ENCODE data around the gene HCN4. TPM values are rescaled to one million over a fixed set of nuclear protein-coding genes. Genes with fewer than 3 reads are reported as not detected.
A peak's percentile ranks its signal among the peaks of the same experiment; 100 is the strongest.
"Not testable (repeated sequence)": the region's sequence is repeated elsewhere in the genome, so short reads cannot be mapped to it uniquely, and the experiment has no call there.

HCN4 gene
- total RNA-seq, 1 donor from 2014 or later = 0.06 TPM

DNA sequence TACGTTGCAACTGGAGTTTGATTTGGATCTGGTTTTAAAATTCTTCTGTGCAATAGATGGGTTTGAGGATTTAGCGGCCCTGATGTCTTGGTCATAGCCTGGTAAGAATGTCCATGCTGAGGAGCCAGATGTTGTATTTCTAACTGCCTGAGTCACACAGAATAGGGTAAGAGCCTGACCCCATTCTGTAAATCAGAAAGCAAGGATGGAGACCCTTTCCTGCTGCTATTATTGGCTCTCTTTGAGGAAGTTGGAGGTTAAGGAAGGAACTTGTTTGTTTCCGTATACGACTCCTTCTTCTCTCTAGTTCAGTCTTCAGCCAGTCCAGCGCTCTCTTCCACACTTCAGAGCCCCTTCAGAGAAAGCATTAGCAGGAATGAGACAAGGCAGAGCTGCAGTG, 65.1 kb downstream of the HCN4 start:
- TF ChIP-seq, protein P1, sequence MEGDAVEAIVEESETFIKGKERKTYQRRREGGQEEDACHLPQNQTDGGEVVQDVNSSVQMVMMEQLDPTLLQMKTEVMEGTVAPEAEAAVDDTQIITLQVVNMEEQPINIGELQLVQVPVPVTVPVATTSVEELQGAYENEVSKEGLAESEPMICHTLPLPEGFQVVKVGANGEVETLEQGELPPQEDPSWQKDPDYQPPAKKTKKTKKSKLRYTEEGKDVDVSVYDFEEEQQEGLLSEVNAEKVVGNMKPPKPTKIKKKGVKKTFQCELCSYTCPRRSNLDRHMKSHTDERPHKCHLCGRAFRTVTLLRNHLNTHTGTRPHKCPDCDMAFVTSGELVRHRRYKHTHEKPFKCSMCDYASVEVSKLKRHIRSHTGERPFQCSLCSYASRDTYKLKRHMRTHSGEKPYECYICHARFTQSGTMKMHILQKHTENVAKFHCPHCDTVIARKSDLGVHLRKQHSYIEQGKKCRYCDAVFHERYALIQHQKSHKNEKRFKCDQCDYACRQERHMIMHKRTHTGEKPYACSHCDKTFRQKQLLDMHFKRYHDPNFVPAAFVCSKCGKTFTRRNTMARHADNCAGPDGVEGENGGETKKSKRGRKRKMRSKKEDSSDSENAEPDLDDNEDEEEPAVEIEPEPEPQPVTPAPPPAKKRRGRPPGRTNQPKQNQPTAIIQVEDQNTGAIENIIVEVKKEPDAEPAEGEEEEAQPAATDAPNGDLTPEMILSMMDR (IDR thresholded peaks at IDR 0.05) = no peak
- Histone ChIP-seq H3K4me1 (no peaks in the 10 kb centered on the region), H3K36me3 (peaks cover 27% of the 10 kb centered on the region), H3K4me3 (no peak overlapping the region), H3K9me3 (no peaks in the 10 kb centered on the region), H3K27ac (no peak overlapping the region), H3K27me3 (no peaks in the 10 kb centered on the region)
- DNase-seq = no peak
- intact Hi-C loops (cut with DNase I) = no loop called here
- no peak for ATAC-seq

- ATAC-seq; H3K27me3 ChIP-seq; intact Hi-C loops (cut with DNase I); H3K9me3 ChIP-seq; DNase-seq; H3K27ac ChIP-seq; H3K4me1 ChIP-seq; H3K4me3 ChIP-seq: not testable (repeated sequence)
- H3K36me3 ChIP-seq = peaks cover 29% of the 10 kb centered on the region
Measured at GRCh38 chr15:73300286-73300685, 68.5 kb downstream of the HCN4 start.

DNA sequence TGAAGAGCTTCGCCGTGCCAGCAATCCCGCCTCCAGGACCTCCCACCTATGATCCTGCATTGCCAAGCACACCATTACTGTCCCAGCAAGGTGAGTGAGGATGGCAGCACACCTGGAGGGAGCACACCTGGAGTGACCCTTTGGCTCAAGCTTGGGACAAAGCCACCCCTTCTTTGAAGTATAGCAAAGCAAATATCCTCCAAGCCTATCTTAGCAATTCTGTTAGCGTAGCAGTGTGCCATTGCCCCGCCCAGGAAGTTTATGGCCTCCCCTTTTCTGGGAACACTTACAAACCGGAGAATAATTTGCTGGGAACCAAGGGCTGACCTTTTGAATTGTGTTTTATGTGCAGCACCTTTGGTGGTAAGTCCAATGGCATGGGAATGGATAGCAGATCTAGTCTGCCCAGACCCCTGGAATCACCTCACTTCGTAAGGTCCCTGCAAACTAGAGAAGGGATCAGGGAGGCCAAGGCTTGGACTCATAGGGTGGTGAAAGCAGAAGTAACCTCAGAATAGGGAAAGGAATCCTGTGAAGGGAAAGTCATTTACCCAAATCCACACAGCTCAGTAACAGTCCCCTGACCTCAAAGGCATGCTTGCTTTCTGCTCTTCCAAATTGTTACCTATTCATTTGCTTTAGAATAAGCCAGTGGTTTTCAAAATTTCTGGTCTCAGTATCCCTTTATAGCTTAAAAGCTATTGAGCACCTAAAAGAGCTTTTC, 70.1 kb downstream of the HCN4 start:
- ATAC-seq (no peak), DNase-seq (no peak)
- intact Hi-C loops (cut with DNase I) = no loop called here
- H3K4me3 ChIP-seq = no peak overlapping the region
- no peaks in the 10 kb centered on the region for H3K27me3 ChIP-seq
- TF ChIP-seq, protein P1 (IDR thresholded peaks at IDR 0.05) = no peak
- no peaks in the 10 kb centered on the region for H3K4me1 ChIP-seq
- H3K36me3 ChIP-seq = peaks cover 24% of the 10 kb centered on the region
- no peak overlapping the region for H3K27ac ChIP-seq
- no peaks in the 10 kb centered on the region for H3K9me3 ChIP-seq

GRCh38 chr15:73296609-73297353, 72.0 kb downstream of the HCN4 start:
- Histone ChIP-seq H3K4me1 (no peaks in the 10 kb centered on the region), H3K4me3 (no peak overlapping the region), H3K27me3 (no peaks in the 10 kb centered on the region), H3K36me3 (peaks cover 24% of the 10 kb centered on the region), H3K9me3 (no peaks in the 10 kb centered on the region), H3K27ac (no peak overlapping the region)
- intact Hi-C loops (cut with DNase I) = no loop called here
- TF ChIP-seq, protein P1 (IDR thresholded peaks at IDR 0.05) = no peak
- no peak for ATAC-seq
- DNase-seq = no peak

GRCh38 chr15:73295630-73296286, 73.0 kb downstream of the HCN4 start:
- Histone ChIP-seq H3K9me3 (no peaks in the 10 kb centered on the region), H3K4me1 (no peaks in the 10 kb centered on the region), H3K27me3 (no peaks in the 10 kb centered on the region), H3K27ac (no peak overlapping the region), H3K36me3 (peaks cover 25% of the 10 kb centered on the region), H3K4me3 (no peak overlapping the region)
- ATAC-seq (peak; percentile 65), DNase-seq (no peak)
- intact Hi-C loops (cut with DNase I) = no loop called here
- TF ChIP-seq, protein P1 (IDR thresholded peaks at IDR 0.05) = no peak

DNA sequence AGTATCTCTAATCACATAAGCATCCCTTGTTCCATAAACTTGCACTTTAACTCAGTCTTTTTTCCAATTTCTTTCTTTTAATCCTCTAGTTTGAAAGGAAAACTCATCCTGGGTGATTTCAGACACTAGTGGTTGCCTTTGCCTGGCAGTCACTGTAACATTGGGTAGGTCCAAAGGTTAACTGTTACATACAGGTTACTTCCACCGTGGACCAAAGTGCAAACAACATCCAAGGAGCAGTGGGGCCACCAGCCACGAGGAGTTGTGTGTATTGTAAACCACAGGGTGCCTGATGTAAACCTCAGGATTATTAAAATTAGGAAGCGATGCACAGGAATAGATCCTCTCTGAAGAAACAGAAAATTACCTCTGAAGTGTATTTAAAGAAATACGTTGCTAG, 75.0 kb downstream of the HCN4 start:
- Histone ChIP-seq H3K4me1 (no peaks in the 10 kb centered on the region), H3K4me3 (no peak overlapping the region), H3K27me3 (no peaks in the 10 kb centered on the region), H3K36me3 (peaks cover 14% of the 10 kb centered on the region), H3K27ac (no peak overlapping the region), H3K9me3 (no peaks in the 10 kb centered on the region)
- TF ChIP-seq, protein P1 (IDR thresholded peaks at IDR 0.05) = no peak
- intact Hi-C loops (cut with DNase I) = no loop called here
- no peak for DNase-seq
- no peak for ATAC-seq

Measured in upper lobe of right lung (tissue), 1 donor.